ENCODE data around the gene GMDS.
"Not testable (repeated sequence)": the region's sequence is repeated elsewhere in the genome, so short reads cannot be mapped to it uniquely, and the experiment has no call there.

The GMDS gene

GRCh38 chr6:1759870-1760269, 485.5 kb downstream of the GMDS start:
- Histone ChIP-seq H3K27me3 (ENCODE audit: control insufficient read depth, insufficient read depth, low read length) (no peaks in the 10 kb centered on the region), H3K4me3 (ENCODE audit: low read depth, low read length) (no peak overlapping the region), H3K36me3 (ENCODE audit: control insufficient read depth, insufficient read depth, low read length) (no peaks in the 10 kb centered on the region), H3K27ac (ENCODE audit: low read depth, low read length) (no peak overlapping the region), H3K9ac (ENCODE audit: low read depth, low read length) (no peak overlapping the region), H3K9me3 (ENCODE audit: control insufficient read depth, insufficient read depth, low read length) (no peaks in the 10 kb centered on the region), H3K4me1 (ENCODE audit: control insufficient read depth, insufficient read depth, low read length) (no peaks in the 10 kb centered on the region)

- no peaks in the 10 kb centered on the region for H3K4me1 ChIP-seq (ENCODE audit: control insufficient read depth, insufficient read depth, low read length)
- H3K36me3 ChIP-seq (ENCODE audit: control insufficient read depth, insufficient read depth, low read length), result no peaks in the 10 kb centered on the region
- H3K27ac ChIP-seq (ENCODE audit: low read depth, low read length), result no peak overlapping the region
- no peak overlapping the region for H3K9ac ChIP-seq (ENCODE audit: low read depth, low read length)
- H3K4me3 ChIP-seq (ENCODE audit: low read depth, low read length), result no peak overlapping the region
- H3K9me3 ChIP-seq (ENCODE audit: control insufficient read depth, insufficient read depth, low read length), result no peaks in the 10 kb centered on the region
- no peaks in the 10 kb centered on the region for H3K27me3 ChIP-seq (ENCODE audit: control insufficient read depth, insufficient read depth, low read length)
Measured at GRCh38 chr6:1758076-1758679, 487.2 kb downstream of the GMDS start.

GRCh38 chr6:1757131-1757530, 488.3 kb downstream of the GMDS start:
- no peaks in the 10 kb centered on the region for H3K4me1 ChIP-seq (ENCODE audit: control insufficient read depth, insufficient read depth, low read length)
- H3K4me3 ChIP-seq (ENCODE audit: low read depth, low read length), result no peak overlapping the region
- no peaks in the 10 kb centered on the region for H3K9me3 ChIP-seq (ENCODE audit: control insufficient read depth, insufficient read depth, low read length)
- H3K27me3 ChIP-seq (ENCODE audit: control insufficient read depth, insufficient read depth, low read length), result no peaks in the 10 kb centered on the region
- H3K36me3 ChIP-seq (ENCODE audit: control insufficient read depth, insufficient read depth, low read length), result no peaks in the 10 kb centered on the region
- H3K27ac ChIP-seq (ENCODE audit: low read depth, low read length), result no peak overlapping the region
- no peak overlapping the region for H3K9ac ChIP-seq (ENCODE audit: low read depth, low read length)

DNA sequence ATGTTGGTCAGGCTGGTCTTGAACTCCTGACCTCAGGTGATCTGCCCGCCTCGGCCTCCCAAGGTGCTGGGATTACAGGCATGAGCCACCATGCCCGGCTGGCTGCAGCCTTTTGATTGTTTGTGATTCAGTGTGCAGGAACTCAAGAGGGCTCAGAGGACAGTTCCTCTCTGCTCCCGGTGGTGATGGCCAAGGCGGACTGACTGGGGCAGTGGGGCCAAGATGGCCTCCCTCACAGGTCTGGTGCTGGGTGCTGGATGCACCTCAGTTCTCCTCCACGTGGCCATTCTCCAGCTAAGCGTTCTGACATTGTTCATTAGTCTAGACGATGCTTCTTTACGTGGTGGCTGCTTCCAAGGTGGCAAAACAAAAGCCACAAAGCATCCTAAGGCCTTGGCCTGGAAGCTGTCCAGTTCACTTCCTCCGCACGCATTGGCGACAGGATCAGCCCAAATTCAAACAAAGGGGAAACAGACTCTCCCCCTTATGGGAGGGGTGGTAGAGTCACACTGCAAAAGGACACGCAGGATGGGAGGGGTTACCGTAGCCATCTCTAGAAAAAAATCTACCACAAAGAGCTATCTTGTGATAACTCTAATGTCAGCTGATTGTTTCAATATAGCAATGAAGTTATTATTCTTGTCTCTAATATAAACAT, 488.8 kb downstream of the GMDS start:
- Histone ChIP-seq H3K9me3 (ENCODE audit: control insufficient read depth, insufficient read depth, low read length) (no peaks in the 10 kb centered on the region), H3K4me1 (ENCODE audit: control insufficient read depth, insufficient read depth, low read length) (no peaks in the 10 kb centered on the region), H3K27me3 (ENCODE audit: control insufficient read depth, insufficient read depth, low read length) (no peaks in the 10 kb centered on the region), H3K27ac (ENCODE audit: low read depth, low read length) (no peak overlapping the region), H3K9ac (ENCODE audit: low read depth, low read length) (no peak overlapping the region), H3K36me3 (ENCODE audit: control insufficient read depth, insufficient read depth, low read length) (no peaks in the 10 kb centered on the region), H3K4me3 (ENCODE audit: low read depth, low read length) (no peak overlapping the region)

- H3K9ac ChIP-seq (ENCODE audit: low read depth, low read length); H3K27ac ChIP-seq (ENCODE audit: low read depth, low read length); H3K4me1 ChIP-seq (ENCODE audit: control insufficient read depth, insufficient read depth, low read length); H3K27me3 ChIP-seq (ENCODE audit: control insufficient read depth, insufficient read depth, low read length); H3K36me3 ChIP-seq (ENCODE audit: control insufficient read depth, insufficient read depth, low read length); H3K4me3 ChIP-seq (ENCODE audit: low read depth, low read length); H3K9me3 ChIP-seq (ENCODE audit: control insufficient read depth, insufficient read depth, low read length): not testable (repeated sequence)
Measured at GRCh38 chr6:1751063-1751462, 494.3 kb downstream of the GMDS start.

DNA sequence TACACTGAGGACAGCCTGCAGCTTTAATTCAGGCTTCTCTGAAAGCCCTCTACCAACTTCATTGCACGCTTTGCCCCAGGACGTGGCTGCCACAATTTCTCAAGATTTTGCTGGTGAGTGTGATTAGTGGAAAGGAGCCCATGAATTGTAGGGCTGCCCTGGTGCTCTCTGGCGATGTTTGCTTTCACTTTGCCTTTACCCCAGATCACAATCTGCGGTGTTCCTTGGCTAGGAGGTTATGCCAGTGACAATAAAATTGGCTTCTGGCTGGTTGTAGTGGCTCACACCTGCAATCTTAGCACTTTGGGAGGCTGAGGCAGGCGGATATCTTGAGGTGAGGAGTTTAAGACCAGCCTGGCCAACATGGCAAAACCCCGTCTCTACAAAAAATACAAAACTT, 496.4 kb downstream of the GMDS start:
- Histone ChIP-seq H3K27ac (ENCODE audit: low read depth, low read length) (no peak overlapping the region), H3K27me3 (ENCODE audit: control insufficient read depth, insufficient read depth, low read length) (no peaks in the 10 kb centered on the region), H3K36me3 (ENCODE audit: control insufficient read depth, insufficient read depth, low read length) (no peaks in the 10 kb centered on the region), H3K4me1 (ENCODE audit: control insufficient read depth, insufficient read depth, low read length) (peaks cover 5% of the 10 kb centered on the region), H3K9me3 (ENCODE audit: control insufficient read depth, insufficient read depth, low read length) (no peaks in the 10 kb centered on the region), H3K9ac (ENCODE audit: low read depth, low read length) (no peak overlapping the region), H3K4me3 (ENCODE audit: low read depth, low read length) (no peak overlapping the region)

- H3K4me1 ChIP-seq (ENCODE audit: control insufficient read depth, insufficient read depth, low read length), result peaks cover 5% of the 10 kb centered on the region
- H3K27me3 ChIP-seq (ENCODE audit: control insufficient read depth, insufficient read depth, low read length), result no peaks in the 10 kb centered on the region
- H3K27ac ChIP-seq (ENCODE audit: low read depth, low read length), result no peak overlapping the region
- no peak overlapping the region for H3K9ac ChIP-seq (ENCODE audit: low read depth, low read length)
- H3K36me3 ChIP-seq (ENCODE audit: control insufficient read depth, insufficient read depth, low read length), result no peaks in the 10 kb centered on the region
- no peak overlapping the region for H3K4me3 ChIP-seq (ENCODE audit: low read depth, low read length)
- H3K9me3 ChIP-seq (ENCODE audit: control insufficient read depth, insufficient read depth, low read length), result no peaks in the 10 kb centered on the region
Measured at GRCh38 chr6:1747531-1747930, 497.9 kb downstream of the GMDS start.

DNA sequence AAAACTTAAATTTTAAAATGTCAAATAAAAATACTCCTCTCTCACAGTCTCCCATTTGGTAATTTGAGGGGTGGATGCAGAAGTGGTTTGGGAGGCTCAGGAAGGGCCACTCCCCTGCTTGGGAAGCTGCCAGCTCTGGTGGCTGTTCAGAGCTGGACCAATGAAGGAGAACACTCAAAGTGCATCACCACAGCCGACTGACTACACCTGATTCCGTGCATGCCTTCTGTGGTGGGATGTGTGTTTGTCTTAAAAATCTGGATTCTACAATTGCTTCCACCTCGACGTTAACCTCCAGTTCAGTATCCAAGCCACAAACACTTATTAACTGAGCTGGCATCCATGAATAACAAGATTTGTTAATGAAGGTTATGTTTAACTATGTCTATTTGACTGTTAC, 498.4 kb downstream of the GMDS start:
- H3K4me3 ChIP-seq (ENCODE audit: low read depth, low read length), result no peak overlapping the region

DNA sequence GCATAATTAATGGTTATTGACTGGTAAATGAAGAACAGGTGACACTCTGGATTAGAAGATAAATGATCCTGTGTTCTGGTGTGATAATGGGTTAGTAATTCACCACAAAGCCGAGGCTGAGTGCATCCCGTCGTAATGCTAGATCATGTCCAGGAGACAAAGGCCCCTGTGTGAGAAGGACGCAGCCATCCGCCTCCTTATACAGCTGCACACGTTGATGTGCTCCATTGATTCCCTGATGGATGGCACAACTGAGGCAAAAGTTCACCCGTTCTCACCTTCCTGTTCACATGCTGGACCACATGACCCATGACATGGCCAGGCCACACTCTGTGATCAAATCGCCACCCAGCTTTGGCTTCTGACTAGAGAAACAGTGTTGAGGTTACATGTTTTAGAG, 499.6 kb downstream of the GMDS start:
- H3K27ac ChIP-seq (ENCODE audit: low read depth, low read length), result no peak overlapping the region
- no peaks in the 10 kb centered on the region for H3K36me3 ChIP-seq (ENCODE audit: control insufficient read depth, insufficient read depth, low read length)
- H3K27me3 ChIP-seq (ENCODE audit: control insufficient read depth, insufficient read depth, low read length), result no peaks in the 10 kb centered on the region
- no peaks in the 10 kb centered on the region for H3K9me3 ChIP-seq (ENCODE audit: control insufficient read depth, insufficient read depth, low read length)
- H3K9ac ChIP-seq (ENCODE audit: low read depth, low read length), result no peak overlapping the region
- no peak overlapping the region for H3K4me3 ChIP-seq (ENCODE audit: low read depth, low read length)
- H3K4me1 ChIP-seq (ENCODE audit: control insufficient read depth, insufficient read depth, low read length), result peaks cover 5% of the 10 kb centered on the region

More for the DNA sequence above, 498.4 kb downstream of the GMDS start:
- Histone ChIP-seq H3K27me3 (ENCODE audit: control insufficient read depth, insufficient read depth, low read length) (no peaks in the 10 kb centered on the region), H3K4me1 (ENCODE audit: control insufficient read depth, insufficient read depth, low read length) (peaks cover 5% of the 10 kb centered on the region), H3K9ac (ENCODE audit: low read depth, low read length) (no peak overlapping the region), H3K36me3 (ENCODE audit: control insufficient read depth, insufficient read depth, low read length) (no peaks in the 10 kb centered on the region), H3K27ac (ENCODE audit: low read depth, low read length) (no peak overlapping the region), H3K9me3 (ENCODE audit: control insufficient read depth, insufficient read depth, low read length) (no peaks in the 10 kb centered on the region)

GRCh38 chr6:1744543-1744942, 500.9 kb downstream of the GMDS start:
- H3K4me3 ChIP-seq (ENCODE audit: low read depth, low read length), result no peak overlapping the region
- no peak overlapping the region for H3K27ac ChIP-seq (ENCODE audit: low read depth, low read length)
- H3K27me3 ChIP-seq (ENCODE audit: control insufficient read depth, insufficient read depth, low read length), result no peaks in the 10 kb centered on the region
- H3K4me1 ChIP-seq (ENCODE audit: control insufficient read depth, insufficient read depth, low read length), result peaks cover 5% of the 10 kb centered on the region
- H3K9ac ChIP-seq (ENCODE audit: low read depth, low read length), result no peak overlapping the region
- no peaks in the 10 kb centered on the region for H3K36me3 ChIP-seq (ENCODE audit: control insufficient read depth, insufficient read depth, low read length)
- no peaks in the 10 kb centered on the region for H3K9me3 ChIP-seq (ENCODE audit: control insufficient read depth, insufficient read depth, low read length)

DNA sequence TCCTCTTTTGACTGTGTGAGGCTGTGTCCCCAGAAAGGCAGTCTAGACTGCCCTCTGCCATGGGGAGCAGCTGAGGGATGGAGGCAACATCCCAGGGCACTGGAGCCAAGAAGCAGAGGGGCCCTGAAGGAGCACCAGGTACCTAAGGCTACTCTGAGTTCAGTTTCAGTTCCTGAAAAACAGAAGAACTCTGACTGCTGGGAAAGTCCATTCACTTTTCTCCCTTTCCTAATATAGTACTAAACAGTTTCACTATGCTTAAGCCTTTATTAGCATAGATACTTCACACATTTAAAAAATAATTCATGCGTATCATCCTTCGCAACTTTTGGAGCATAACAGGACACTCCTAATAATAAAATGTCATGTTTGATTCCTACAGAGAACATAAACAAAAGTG, 505.7 kb downstream of the GMDS start:
- Histone ChIP-seq H3K27ac (ENCODE audit: low read depth, low read length) (no peak overlapping the region), H3K27me3 (ENCODE audit: control insufficient read depth, insufficient read depth, low read length) (no peaks in the 10 kb centered on the region), H3K9me3 (ENCODE audit: control insufficient read depth, insufficient read depth, low read length) (no peaks in the 10 kb centered on the region), H3K4me3 (ENCODE audit: low read depth, low read length) (no peak overlapping the region), H3K4me1 (ENCODE audit: control insufficient read depth, insufficient read depth, low read length) (no peaks in the 10 kb centered on the region), H3K36me3 (ENCODE audit: control insufficient read depth, insufficient read depth, low read length) (no peaks in the 10 kb centered on the region), H3K9ac (ENCODE audit: low read depth, low read length) (no peak overlapping the region)

Data from HUES48 (cell line).